ENCODE data around the gene C16orf82.

C16orf82 gene

GRCh38 chr16:27040732-27041131 is 26.0 kb upstream of the C16orf82 start:
- no peak for TF ChIP-seq EZH2 (IDR thresholded peaks at IDR 0.05)
- no peak for TF ChIP-seq POLR2AphosphoS5 (IDR thresholded peaks at IDR 0.05; ENCODE audit: borderline replicate concordance, low read depth, low read length)
- TF ChIP-seq FOXP2 (optimal IDR thresholded peaks at IDR 0.05; ENCODE audit: control extremely low read depth, extremely low read length, insufficient read depth) = no peak
- no peaks in the 10 kb centered on the region for H3K36me3 ChIP-seq (ENCODE audit: insufficient read depth, low read length)
- no peak for DNase-seq (ENCODE audit: low read depth, low spot score)

GRCh38 chr16:27046958-27047518 is 19.7 kb upstream of the C16orf82 start:
- Histone ChIP-seq H3K4me3 (no peak overlapping the region), H3K9ac (ENCODE audit: insufficient read length) (no peak overlapping the region), H3K36me3 (ENCODE audit: insufficient read depth, low read length) (no peaks in the 10 kb centered on the region), H3K27ac (no peak overlapping the region), H3K9me3 (ENCODE audit: low read depth, low read length) (no peaks in the 10 kb centered on the region)
- DNase-seq (ENCODE audit: low read depth, low spot score) = no peak
- TF ChIP-seq FOXP2 (optimal IDR thresholded peaks at IDR 0.05; ENCODE audit: control extremely low read depth, extremely low read length, insufficient read depth) = no peak
- TF ChIP-seq POLR2AphosphoS5 (IDR thresholded peaks at IDR 0.05; ENCODE audit: borderline replicate concordance, low read depth, low read length) = no peak
- no peak for TF ChIP-seq EZH2 (IDR thresholded peaks at IDR 0.05)

More at GRCh38 chr16:27040732-27041131, 26.0 kb upstream of the C16orf82 start:
- Histone ChIP-seq H3K4me3 (no peak overlapping the region), H3K27ac (no peak overlapping the region), H3K9ac (ENCODE audit: insufficient read length) (no peak overlapping the region), H3K9me3 (ENCODE audit: low read depth, low read length) (no peaks in the 10 kb centered on the region)

GRCh38 chr16:27048316-27048715 is 18.4 kb upstream of the C16orf82 start:
- Histone ChIP-seq H3K9ac (ENCODE audit: insufficient read length) (no peak overlapping the region), H3K27ac (no peak overlapping the region), H3K36me3 (ENCODE audit: insufficient read depth, low read length) (no peaks in the 10 kb centered on the region), H3K4me3 (no peak overlapping the region), H3K9me3 (ENCODE audit: low read depth, low read length) (no peaks in the 10 kb centered on the region)
- TF ChIP-seq POLR2AphosphoS5 (IDR thresholded peaks at IDR 0.05; ENCODE audit: borderline replicate concordance, low read depth, low read length) (no peak), FOXP2 (optimal IDR thresholded peaks at IDR 0.05; ENCODE audit: control extremely low read depth, extremely low read length, insufficient read depth) (no peak), EZH2 (IDR thresholded peaks at IDR 0.05) (no peak)
- DNase-seq (ENCODE audit: low read depth, low spot score) = no peak

- Histone ChIP-seq H3K4me3 (no peak overlapping the region), H3K27ac (no peak overlapping the region), H3K9ac (ENCODE audit: insufficient read length) (no peak overlapping the region), H3K36me3 (ENCODE audit: insufficient read depth, low read length) (no peaks in the 10 kb centered on the region), H3K9me3 (ENCODE audit: low read depth, low read length) (no peaks in the 10 kb centered on the region)
- DNase-seq (ENCODE audit: low read depth, low spot score) = no peak
- TF ChIP-seq FOXP2 (optimal IDR thresholded peaks at IDR 0.05; ENCODE audit: control extremely low read depth, extremely low read length, insufficient read depth) (no peak), EZH2 (IDR thresholded peaks at IDR 0.05) (no peak), POLR2AphosphoS5 (IDR thresholded peaks at IDR 0.05; ENCODE audit: borderline replicate concordance, low read depth, low read length) (no peak)
Measured at GRCh38 chr16:27049117-27049516, 17.6 kb upstream of the C16orf82 start.

- H3K9me3 ChIP-seq (ENCODE audit: low read depth, low read length) = no peaks in the 10 kb centered on the region
- no peak for DNase-seq (ENCODE audit: low read depth, low spot score)
- H3K27ac ChIP-seq = no peak overlapping the region
- TF ChIP-seq EZH2 (IDR thresholded peaks at IDR 0.05) (no peak), POLR2AphosphoS5 (IDR thresholded peaks at IDR 0.05; ENCODE audit: borderline replicate concordance, low read depth, low read length) (no peak), FOXP2 (optimal IDR thresholded peaks at IDR 0.05; ENCODE audit: control extremely low read depth, extremely low read length, insufficient read depth) (no peak)
- no peak overlapping the region for H3K4me3 ChIP-seq
- H3K9ac ChIP-seq (ENCODE audit: insufficient read length) = no peak overlapping the region
- H3K36me3 ChIP-seq (ENCODE audit: insufficient read depth, low read length) = no peaks in the 10 kb centered on the region
Measured at GRCh38 chr16:27052007-27052406, 14.7 kb upstream of the C16orf82 start.

- Histone ChIP-seq H3K9ac (ENCODE audit: insufficient read length) (no peak overlapping the region), H3K9me3 (ENCODE audit: low read depth, low read length) (no peaks in the 10 kb centered on the region), H3K4me3 (no peak overlapping the region), H3K27ac (no peak overlapping the region), H3K36me3 (ENCODE audit: insufficient read depth, low read length) (no peaks in the 10 kb centered on the region)
- TF ChIP-seq POLR2AphosphoS5 (IDR thresholded peaks at IDR 0.05; ENCODE audit: borderline replicate concordance, low read depth, low read length) (no peak), EZH2 (IDR thresholded peaks at IDR 0.05) (no peak), FOXP2 (optimal IDR thresholded peaks at IDR 0.05; ENCODE audit: control extremely low read depth, extremely low read length, insufficient read depth) (no peak)
- no peak for DNase-seq (ENCODE audit: low read depth, low spot score)
Measured at GRCh38 chr16:27053996-27054395, 12.7 kb upstream of the C16orf82 start.

GRCh38 chr16:27058299-27058698 is 8.4 kb upstream of the C16orf82 start:
- TF ChIP-seq FOXP2 (optimal IDR thresholded peaks at IDR 0.05; ENCODE audit: control extremely low read depth, extremely low read length, insufficient read depth) (no peak), EZH2 (IDR thresholded peaks at IDR 0.05) (no peak), POLR2AphosphoS5 (IDR thresholded peaks at IDR 0.05; ENCODE audit: borderline replicate concordance, low read depth, low read length) (no peak)
- Histone ChIP-seq H3K36me3 (ENCODE audit: insufficient read depth, low read length) (no peaks in the 10 kb centered on the region), H3K9ac (ENCODE audit: insufficient read length) (no peak overlapping the region), H3K9me3 (ENCODE audit: low read depth, low read length) (no peaks in the 10 kb centered on the region), H3K27ac (no peak overlapping the region), H3K4me3 (no peak overlapping the region)
- DNase-seq (ENCODE audit: low read depth, low spot score) = no peak

- no peak overlapping the region for H3K27ac ChIP-seq
- no peak for DNase-seq (ENCODE audit: low read depth, low spot score)
- TF ChIP-seq POLR2AphosphoS5 (IDR thresholded peaks at IDR 0.05; ENCODE audit: borderline replicate concordance, low read depth, low read length) (no peak), EZH2 (IDR thresholded peaks at IDR 0.05) (no peak), FOXP2 (optimal IDR thresholded peaks at IDR 0.05; ENCODE audit: control extremely low read depth, extremely low read length, insufficient read depth) (no peak)
Measured at GRCh38 chr16:27070776-27071175, 4.0 kb downstream of the C16orf82 start.

GRCh38 chr16:27073733-27074132 is 7.0 kb downstream of the C16orf82 start:
- Histone ChIP-seq H3K27ac (no peak overlapping the region), H3K9me3 (ENCODE audit: low read depth, low read length) (no peaks in the 10 kb centered on the region), H3K9ac (ENCODE audit: insufficient read length) (no peak overlapping the region), H3K4me3 (no peak overlapping the region), H3K36me3 (ENCODE audit: insufficient read depth, low read length) (no peaks in the 10 kb centered on the region)
- no peak for DNase-seq (ENCODE audit: low read depth, low spot score)
- TF ChIP-seq POLR2AphosphoS5 (IDR thresholded peaks at IDR 0.05; ENCODE audit: borderline replicate concordance, low read depth, low read length) (no peak), EZH2 (IDR thresholded peaks at IDR 0.05) (no peak), FOXP2 (optimal IDR thresholded peaks at IDR 0.05; ENCODE audit: control extremely low read depth, extremely low read length, insufficient read depth) (no peak)

More at GRCh38 chr16:27070776-27071175, 4.0 kb downstream of the C16orf82 start:
- Histone ChIP-seq H3K9ac (ENCODE audit: insufficient read length) (no peak overlapping the region), H3K36me3 (ENCODE audit: insufficient read depth, low read length) (no peaks in the 10 kb centered on the region), H3K9me3 (ENCODE audit: low read depth, low read length) (no peaks in the 10 kb centered on the region), H3K4me3 (no peak overlapping the region)

Data from SK-N-MC (cell line).